HG02840 (cell line): ENCODE data around the gene FMO5.
"Not testable (repeated sequence)": the region's sequence is repeated elsewhere in the genome, so short reads cannot be mapped to it uniquely, and the experiment has no call there.

Experiments used
- ATAC-seq: cut with Tn5 transposase; IDR thresholded peaks from one replicate; pipeline ENCODE4 v1.9.1; 2021; ENCODE audit warnings: mild to moderate bottlenecking, moderate library complexity, moderate number of reproducible peaks; ENCODE audit not compliant: unreplicated experiment, low FRiP score

The FMO5 gene

DNA sequence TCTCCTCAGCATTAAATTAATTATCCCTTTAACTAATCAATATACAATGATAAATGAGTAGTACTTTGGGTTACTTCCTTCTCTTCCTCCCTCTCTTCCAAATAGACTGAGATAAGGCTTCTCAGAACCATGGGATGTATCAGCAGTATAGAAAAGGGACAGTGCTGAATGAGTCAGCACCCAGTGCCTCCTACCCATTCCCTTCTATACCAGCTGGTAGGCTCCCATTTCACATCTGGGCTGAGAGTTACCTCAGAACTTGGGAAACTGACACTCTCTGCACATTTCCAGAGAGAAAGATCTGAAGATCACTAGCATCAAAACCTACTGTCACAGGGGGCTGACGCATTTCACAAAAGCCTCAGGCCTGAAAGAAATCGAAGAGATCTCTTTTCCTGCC is 68.0 kb downstream of the FMO5 start:
- ATAC-seq: not testable (repeated sequence)

DNA sequence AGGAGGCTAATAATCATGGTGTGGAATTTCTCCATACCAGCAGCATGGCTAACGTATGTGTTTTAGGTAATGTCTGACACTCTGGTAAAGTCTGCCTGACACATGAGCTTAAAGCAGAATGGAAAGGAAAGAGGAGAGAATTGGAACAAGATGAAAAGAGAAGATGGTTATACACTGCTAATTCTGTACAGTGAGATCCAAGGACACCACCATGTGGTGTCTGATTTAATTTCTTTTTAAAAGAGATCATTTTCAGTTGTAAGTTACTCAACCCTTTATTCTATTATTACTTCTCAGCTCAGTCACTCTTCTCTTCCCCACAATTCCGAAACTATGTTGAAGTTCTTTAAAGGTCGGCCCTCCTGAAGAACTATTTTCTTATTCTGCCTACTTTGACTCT is 68.5 kb downstream of the FMO5 start:
- no peak for ATAC-seq

DNA sequence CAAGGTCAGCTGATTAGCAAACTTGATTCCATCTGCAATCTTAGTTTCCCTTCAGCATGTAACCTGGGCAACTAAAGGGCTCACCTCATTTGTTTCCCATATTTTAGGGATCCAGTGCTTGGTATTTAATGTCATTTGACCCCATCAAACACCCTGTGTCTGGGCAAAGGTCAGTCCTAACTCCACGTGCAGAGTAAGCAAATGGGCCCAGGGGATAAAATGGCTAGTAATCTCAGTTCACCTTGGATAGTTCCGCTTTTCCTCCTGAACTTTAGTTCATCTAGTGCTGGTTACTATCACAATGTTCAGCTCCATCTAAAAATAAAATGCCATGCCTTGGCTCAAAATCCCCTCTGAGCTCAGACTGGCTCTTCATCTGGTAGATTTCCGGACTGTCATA is 72.4 kb downstream of the FMO5 start:
- no peak for ATAC-seq

DNA sequence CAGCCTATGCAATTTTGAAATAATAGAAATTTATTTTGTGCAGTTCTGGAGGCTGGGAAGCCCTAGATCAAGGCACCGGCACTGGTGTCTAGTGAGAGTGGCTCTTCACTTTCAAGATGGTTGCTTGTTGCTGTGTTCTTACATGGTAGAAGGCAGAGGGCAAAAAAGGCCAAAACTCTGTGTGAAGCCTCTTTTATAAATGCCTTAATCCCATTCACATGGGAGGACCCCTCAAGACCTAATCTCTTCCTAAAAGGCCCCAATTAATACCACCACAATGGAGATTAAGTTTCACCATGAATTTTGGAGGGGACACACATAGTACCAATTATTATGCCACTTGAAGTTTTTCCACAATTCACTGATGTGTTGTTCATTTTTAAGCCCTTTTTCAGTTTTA is 73.9 kb downstream of the FMO5 start:
- ATAC-seq: no peak

DNA sequence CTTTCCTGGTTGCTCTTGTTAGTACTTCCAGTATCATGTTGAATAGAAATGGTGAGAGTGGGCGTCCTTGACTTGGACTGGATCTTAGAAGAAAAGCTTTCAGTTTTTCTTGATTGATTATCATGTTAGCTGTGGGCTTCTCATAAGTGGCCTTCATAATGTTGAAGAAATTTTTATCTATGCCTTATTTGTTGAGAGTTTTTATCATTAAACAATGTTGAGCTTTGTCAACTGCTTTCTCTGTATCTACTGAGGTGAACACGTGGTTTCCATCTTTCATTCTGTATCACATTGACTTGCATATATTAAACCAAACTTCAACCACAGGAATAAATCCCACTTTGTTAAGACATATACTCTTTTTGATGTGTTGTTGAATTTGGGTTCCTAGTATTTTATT is 82.3 kb downstream of the FMO5 start:
- no peak for ATAC-seq
